Measurements from ENCODE around the gene C10orf90. TPM values are rescaled to one million over a fixed set of nuclear protein-coding genes. Genes with fewer than 3 reads are reported as not detected.

Gene C10orf90
- total and polyA plus RNA-seq, 2 of the 8 experiments (the other 6 are each of a cell fraction or from before 2014, with no cell fraction given): 0.21 TPM; not detected in 1

- H2BK15ac ChIP-seq (ENCODE audit: low read length): no peak overlapping the region
- no peaks in the 10 kb centered on the region for H3K23me2 ChIP-seq (ENCODE audit: low read depth, low read length)
- ChIA-PET POLR2A (ENCODE audit: partially characterized antibody) (no interaction called here), CTCF (ENCODE audit: partially characterized antibody) (interaction anchor here (0.6 to 0.9 kb wide), 2 partner anchors 10 to 186 kb away, joined by 3 to 4 read pairs; no protein-coding TSS in a partner anchor)
- H3K4me2 ChIP-seq (ENCODE audit: insufficient read depth in 1 of 2, low read depth in 2 of 2, low read length in 2 of 2): no peak overlapping the region
- H3K4ac ChIP-seq (replicated peaks; ENCODE audit: insufficient read length, low read depth, low read length): no peak overlapping the region
- no peak overlapping the region for H3K23ac ChIP-seq (ENCODE audit: insufficient read length)
- H3K9me3 ChIP-seq (ENCODE audit: insufficient read depth in 2 of 2, low read depth in 1 of 2, low read length in 1 of 2): no peaks in the 10 kb centered on the region
- TF ChIP-seq HDAC2 (IDR thresholded peaks at IDR 0.05; ENCODE audit: borderline replicate concordance in 1 of 2, low read depth in 2 of 2, low read length in 2 of 2) (no peak), NANOG (IDR thresholded peaks at IDR 0.05; ENCODE audit: insufficient read depth, low read depth, low read length, poor library complexity, severe bottlenecking) (no peak), CHD1 (IDR thresholded peaks at IDR 0.05; ENCODE audit: low read depth, low read length) (no peak), TEAD4 (IDR thresholded peaks at IDR 0.05; ENCODE audit: low read depth, low read length) (no peak), USF2 (IDR thresholded peaks at IDR 0.05; ENCODE audit: low read length) (no peak)
- peaks cover 2% of the 10 kb centered on the region; the same call in 1 of the 2 replicates for H3K79me1 ChIP-seq (ENCODE audit: low read depth, low read length)
- no peak overlapping the region for H2AK5ac ChIP-seq (ENCODE audit: low read depth, low read length)
- H4K20me1 ChIP-seq (replicated peaks in 1 of 2; ENCODE audit: control insufficient read depth in 1 of 2, insufficient read depth in 2 of 2, low read length in 2 of 2): no peaks in the 10 kb centered on the region
- no peak overlapping the region for H4K91ac ChIP-seq (replicated peaks; ENCODE audit: insufficient read length, low read length)
- no peak overlapping the region for H2BK20ac ChIP-seq (ENCODE audit: low read length)
- H3K4me3 ChIP-seq (ENCODE audit: extremely low read depth in 1 of 4, insufficient read depth in 2 of 4, low read depth in 3 of 4, low read length in 4 of 4): no peak overlapping the region
- H4K8ac ChIP-seq (ENCODE audit: extremely low read depth, insufficient read depth, low read length): no peak overlapping the region
- H3K56ac ChIP-seq (replicated peaks; ENCODE audit: insufficient read length, low read depth, low read length): no peak overlapping the region
- H2BK120ac ChIP-seq (replicated peaks; ENCODE audit: low read depth, low read length): no peak overlapping the region
- 92% methylated on average over 4 of the region's 4 CpGs; no CpG with 5 or more reads in 1 of the 2 experiments for WGBS, 2 experiments (ENCODE audit: extremely low coverage in 1 of 2, insufficient coverage in 1 of 2, insufficient read length in 1 of 2, insufficient replicate concordance in 2 of 2, low coverage in 1 of 2, low lambda C conversion rate in 2 of 2, missing lambda C conversion rate in 1 of 2)
- DNase-seq (ENCODE audit: low read depth in 1 of 2, low spot score in 2 of 2) (no peak), FAIRE-seq (no peak)
- no peaks in the 10 kb centered on the region for H3K27me3 ChIP-seq (replicated peaks in 1 of 4; ENCODE audit: control insufficient read depth in 3 of 4, extremely low read depth in 1 of 4, insufficient read depth in 3 of 4, low read length in 3 of 4)
- no peaks in the 10 kb centered on the region for H3K36me3 ChIP-seq (ENCODE audit: control insufficient read depth in 2 of 4, insufficient read depth in 4 of 4, low read length in 3 of 4)
- no peaks in the 10 kb centered on the region for H3K79me2 ChIP-seq (ENCODE audit: control insufficient read depth in 1 of 2, insufficient read depth in 2 of 2, low read length in 2 of 2)
- H3K14ac ChIP-seq (ENCODE audit: insufficient read length): no peak overlapping the region
- H2BK5ac ChIP-seq (ENCODE audit: low read depth, low read length): no peak overlapping the region
- no peak overlapping the region for H3K27ac ChIP-seq (ENCODE audit: low read depth, low read length)
- no peak overlapping the region for H2BK12ac ChIP-seq (ENCODE audit: low read depth, low read length)
- no peak overlapping the region for H4K5ac ChIP-seq (ENCODE audit: insufficient read length, low read depth, low read length)
- no peak overlapping the region for H2AFZ ChIP-seq (ENCODE audit: low read length)
- peaks cover 0 to 3% (median 0%) of the 10 kb centered on the region in 4 experiments; a peak in 1 of 7 replicates for H3K4me1 ChIP-seq (replicated peaks in 1 of 4; ENCODE audit: control insufficient read depth in 3 of 4, insufficient read depth in 4 of 4, low read length in 3 of 4)
- H3K9ac ChIP-seq (replicated peaks in 1 of 4; ENCODE audit: extremely low read depth in 1 of 4, low read depth in 3 of 4, low read length in 3 of 4): no peak overlapping the region
- no peak overlapping the region for H3K18ac ChIP-seq (ENCODE audit: extremely low read depth, low read length)
These were observed 253.2 kb downstream of the C10orf90 start for GRCh38 chr10:126417220-126417825.

Data from H1 (cell line).